Measurements from ENCODE around the gene CLIC3.

The CLIC3 gene

GRCh38 chr9:136979769-136980587 is 16.4 kb downstream of the CLIC3 start:
- DNase-seq: no peak

GRCh38 chr9:136978865-136979544 is 17.4 kb downstream of the CLIC3 start:
- DNase-seq: no peak

GRCh38 chr9:136978073-136978864 is 18.1 kb downstream of the CLIC3 start:
- DNase-seq: peak; percentile 72

- DNase-seq: no peak
Measured at GRCh38 chr9:136977649-136978072, 18.7 kb downstream of the CLIC3 start.

GRCh38 chr9:136977223-136977622 is 19.1 kb downstream of the CLIC3 start, which contains the start of gene PTGDS:
PTGDS (plus strand) TSS chr9:136977504; CDS start chr9:136977579, 75 bp downstream.
- DNase-seq: no peak

- no peak for DNase-seq
Measured at GRCh38 chr9:136975644-136976043, 20.7 kb downstream of the CLIC3 start.

- DNase-seq: no peak
Measured at GRCh38 chr9:136974817-136975535, 21.4 kb downstream of the CLIC3 start.

GRCh38 chr9:136973618-136974617 is 22.4 kb downstream of the CLIC3 start:
- no peak for DNase-seq

- DNase-seq: no peak
Measured at GRCh38 chr9:136972743-136973142, 23.6 kb downstream of the CLIC3 start.

- DNase-seq: no peak
Measured at GRCh38 chr9:136972335-136972734, 24.0 kb downstream of the CLIC3 start.

- DNase-seq: no peak
Measured at GRCh38 chr9:136971746-136972145, 24.6 kb downstream of the CLIC3 start.

- no peak for DNase-seq
Measured at GRCh38 chr9:136970361-136970760, 26.0 kb downstream of the CLIC3 start.

GRCh38 chr9:136969774-136970173 is 26.6 kb downstream of the CLIC3 start:
- DNase-seq: no peak

- DNase-seq: no peak
Measured at GRCh38 chr9:136969150-136969549, 27.2 kb downstream of the CLIC3 start.

- no peak for DNase-seq
Measured at GRCh38 chr9:136968333-136969127, 27.8 kb downstream of the CLIC3 start.

- DNase-seq: peak; percentile 69
Measured at GRCh38 chr9:136965771-136966484, 30.4 kb downstream of the CLIC3 start.

GRCh38 chr9:136964833-136965422 is 31.4 kb downstream of the CLIC3 start:
- no peak for DNase-seq

- no peak for DNase-seq
Measured at GRCh38 chr9:136964171-136964689, 32.1 kb downstream of the CLIC3 start.

- no peak for DNase-seq
Measured at GRCh38 chr9:136963751-136964150, 32.6 kb downstream of the CLIC3 start.
